NCI-H748 (cell line): ENCODE measurements around the gene LRFN4.
"Not testable (repeated sequence)": the region's sequence is repeated elsewhere in the genome, so short reads cannot be mapped to it uniquely, and the experiment has no call there.

ENCODE experiments used
- DNase-seq: peaks from one replicate; lab custom pipeline; 2025; ENCODE audit not compliant: unreplicated experiment; lab: John Stamatoyannopoulos, UW

LRFN4 gene

GRCh38 chr11:66856496-66857233 lies at the start of gene LRFN4:
Gene LRFN4, plus strand, starts transcription at chr11:66857064. Its CDS starts 681 bp downstream, at chr11:66857745.
- DNase-seq: peak; percentile 82

GRCh38 chr11:66809592-66809991 lies 47.3 kb upstream of the LRFN4 start:
- no peak for DNase-seq

- no peak for DNase-seq
These were observed 46.2 kb upstream of the LRFN4 start for GRCh38 chr11:66810576-66811185.

GRCh38 chr11:66814678-66815077 lies 42.2 kb upstream of the LRFN4 start:
- DNase-seq: no peak

- DNase-seq: no peak
These were observed 41.2 kb upstream of the LRFN4 start for GRCh38 chr11:66815646-66816045.

- no peak for DNase-seq
These were observed 38.5 kb upstream of the LRFN4 start for GRCh38 chr11:66818231-66818955.

GRCh38 chr11:66820381-66820780 lies 36.5 kb upstream of the LRFN4 start:
- DNase-seq: no peak

GRCh38 chr11:66820901-66821300 lies 36.0 kb upstream of the LRFN4 start:
- DNase-seq: no peak

GRCh38 chr11:66823700-66824099 lies 33.2 kb upstream of the LRFN4 start:
- DNase-seq: no peak

GRCh38 chr11:66824573-66824972 lies 32.3 kb upstream of the LRFN4 start:
- DNase-seq: not testable (repeated sequence)

- no peak for DNase-seq
These were observed 22.4 kb upstream of the LRFN4 start for GRCh38 chr11:66834539-66834845.

- no peak for DNase-seq
These were observed 21.9 kb upstream of the LRFN4 start for GRCh38 chr11:66834943-66835342.

- no peak for DNase-seq
These were observed 21.0 kb upstream of the LRFN4 start for GRCh38 chr11:66835768-66836405.

GRCh38 chr11:66840317-66841091 lies 16.4 kb upstream of the LRFN4 start:
- DNase-seq: no peak

GRCh38 chr11:66841861-66842260 lies 15.0 kb upstream of the LRFN4 start:
- no peak for DNase-seq

GRCh38 chr11:66842501-66842895 lies 14.4 kb upstream of the LRFN4 start:
- peak; percentile 43 for DNase-seq

- peak; percentile 91 for DNase-seq
These were observed 13.7 kb upstream of the LRFN4 start, which contains the start of gene RCE1 for GRCh38 chr11:66842896-66843775. Gene RCE1, plus strand, starts transcription at chr11:66843441. Its CDS starts 15 bp downstream, at chr11:66843456.

GRCh38 chr11:66843776-66844495 lies 12.9 kb upstream of the LRFN4 start:
- no peak for DNase-seq

GRCh38 chr11:66844496-66845142 lies 12.2 kb upstream of the LRFN4 start:
- no peak for DNase-seq
